Measurements from ENCODE around the gene CCR2. TPM values are rescaled to one million over a fixed set of nuclear protein-coding genes. Genes with fewer than 3 reads are reported as not detected.

CCR2 gene
- total RNA-seq, 1 donor from 2014 or later, result not detected

GRCh38 chr3:46354478-46354877, 567 bp downstream of the CCR2 start:
- DNase-seq (ENCODE audit: low read depth in 2 of 2), result no peak

GRCh38 chr3:46354984-46355383, 1.1 kb downstream of the CCR2 start:
- no peak for DNase-seq (ENCODE audit: low read depth in 2 of 2)

- DNase-seq (ENCODE audit: low read depth in 2 of 2), result no peak
Observed at GRCh38 chr3:46356276-46356675, 2.4 kb downstream of the CCR2 start.

GRCh38 chr3:46356909-46357308, 3.0 kb downstream of the CCR2 start:
- DNase-seq (ENCODE audit: low read depth in 2 of 2), result no peak

GRCh38 chr3:46358466-46358865, 4.6 kb downstream of the CCR2 start:
- DNase-seq (ENCODE audit: low read depth in 2 of 2), result no peak

- no peak for DNase-seq (ENCODE audit: low read depth in 2 of 2)
Observed at GRCh38 chr3:46359733-46360493, 6.0 kb downstream of the CCR2 start.

- DNase-seq (ENCODE audit: low read depth in 2 of 2), result no peak
Observed at GRCh38 chr3:46360907-46361306, 7.0 kb downstream of the CCR2 start.

- DNase-seq (ENCODE audit: low read depth in 2 of 2), result no peak
Observed at GRCh38 chr3:46361408-46362283, 7.7 kb downstream of the CCR2 start.

GRCh38 chr3:46365041-46365440, 11.1 kb downstream of the CCR2 start:
- no peak for DNase-seq (ENCODE audit: low read depth in 2 of 2)

- no peak for DNase-seq (ENCODE audit: low read depth in 2 of 2)
Observed at GRCh38 chr3:46365737-46366524, 12.0 kb downstream of the CCR2 start.

- DNase-seq (ENCODE audit: low read depth in 2 of 2), result no peak
Observed at GRCh38 chr3:46367811-46368210, 13.9 kb downstream of the CCR2 start.

- DNase-seq (ENCODE audit: low read depth in 2 of 2), result no peak
Observed at GRCh38 chr3:46368569-46368968, 14.7 kb downstream of the CCR2 start.

- DNase-seq (ENCODE audit: low read depth in 2 of 2), result no peak
Observed at GRCh38 chr3:46369151-46369550, 15.2 kb downstream of the CCR2 start.

- DNase-seq (ENCODE audit: low read depth in 2 of 2), result no peak
Observed at GRCh38 chr3:46369675-46370132, 15.8 kb downstream of the CCR2 start.

GRCh38 chr3:46370839-46371518, 17.1 kb downstream of the CCR2 start, which contains the start of gene CCR5:
Gene CCR5, plus strand, starts transcription at chr3:46370946. Its CDS starts 1,957 bp downstream, at chr3:46372903.
- no peak for DNase-seq (ENCODE audit: low read depth in 2 of 2)

GRCh38 chr3:46371519-46372340, 17.8 kb downstream of the CCR2 start:
- DNase-seq (ENCODE audit: low read depth in 2 of 2), result no peak

- no peak for DNase-seq (ENCODE audit: low read depth in 2 of 2)
Observed at GRCh38 chr3:46372492-46373359, 18.8 kb downstream of the CCR2 start.

GRCh38 chr3:46374755-46375154, 20.8 kb downstream of the CCR2 start:
- no peak for DNase-seq (ENCODE audit: low read depth in 2 of 2)

GRCh38 chr3:46375218-46375617, 21.3 kb downstream of the CCR2 start:
- DNase-seq (ENCODE audit: low read depth in 2 of 2), result no peak

Data from dermis microvascular lymphatic vessel endothelial cell (primary cell).